Loucy (cell line): Measurements from ENCODE around the gene XPC.

ENCODE experiments used
- H2AFZ ChIP-seq: fragments of 200-600 bp; sonication (generic); 2 replicates; pipeline ENCODE4 v1.6.0; 2016; ENCODE audit warnings: antibody characterized with exemption, mild to moderate bottlenecking, low read length, moderate library complexity
- H3F3A ChIP-seq: fragments of 200-600 bp; 2 replicates; pipeline ENCODE4 v1.6.0; 2016; ENCODE audit warnings: antibody characterized with exemption, low read depth, mild to moderate bottlenecking
- H3K27me3 ChIP-seq: fragments of 200-600 bp; sonication (generic); 2 replicates; pipeline ENCODE4 v1.6.1; 2014; ENCODE audit warnings: low read length, mild to moderate bottlenecking; ENCODE audit not compliant: insufficient read depth, poor library complexity, severe bottlenecking
- H3K36me3 ChIP-seq: fragments of 200-600 bp; sonication (generic); 2 replicates; pipeline ENCODE4 v1.6.1; 2016; ENCODE audit warnings: low read length; ENCODE audit not compliant: insufficient read depth
- H3K4me1 ChIP-seq: fragments of 200-600 bp; sonication (generic); 2 replicates; pipeline ENCODE4 v1.5.1; 2014; ENCODE audit warnings: low read length, mild to moderate bottlenecking; ENCODE audit not compliant: insufficient read depth, poor library complexity, severe bottlenecking
- H3K4me2 ChIP-seq: fragments of 200-600 bp; sonication (generic); 2 replicates; pipeline ENCODE4 v1.6.0; 2014; ENCODE audit warnings: antibody characterized with exemption, low read length, low read depth, mild to moderate bottlenecking; ENCODE audit not compliant: poor library complexity, severe bottlenecking
- H3K4me3 ChIP-seq: fragments of 200-600 bp; sonication (generic); 2 replicates; pipeline ENCODE4 v1.5.1; 2014; ENCODE audit warnings: low read length, mild to moderate bottlenecking, mixed read lengths; ENCODE audit not compliant: poor library complexity, severe bottlenecking
- H3K79me2 ChIP-seq: fragments of 200-600 bp; sonication (generic); 2 replicates; pipeline ENCODE4 v1.6.1; 2014; ENCODE audit warnings: low read length; ENCODE audit not compliant: insufficient read depth
- H3K9ac ChIP-seq: fragments of 200-600 bp; sonication (generic); 2 replicates; pipeline ENCODE4 v1.6.0; 2014; ENCODE audit warnings: mild to moderate bottlenecking, low read depth, low read length, moderate library complexity; ENCODE audit not compliant: poor library complexity, severe bottlenecking
- H3K9me2 ChIP-seq: fragments of 200-600 bp; sonication (generic); replicated peaks from 2 replicates; pipeline ENCODE4 v1.6.1; 2016; ENCODE audit warnings: low read depth, low read length, mixed read lengths
- H3K9me3 ChIP-seq: fragments of 200-600 bp; sonication (generic); 2 replicates; pipeline ENCODE4 v1.6.1; 2014; ENCODE audit warnings: mild to moderate bottlenecking, antibody characterized with exemption, low read length, low read depth; ENCODE audit not compliant: insufficient read depth
- H4K20me1 ChIP-seq: fragments of 200-600 bp; sonication (generic); 2 replicates; pipeline ENCODE4 v1.6.0; 2014; ENCODE audit warnings: antibody characterized with exemption, low read length, mild to moderate bottlenecking; ENCODE audit not compliant: insufficient read depth, poor library complexity, severe bottlenecking
- EZH2phosphoT487 ChIP-seq: fragments of 200-600 bp; IDR thresholded peaks from 2 replicates; pipeline ENCODE4 v1.6.1; 2018; ENCODE audit warnings: antibody characterized with exemption, mild to moderate bottlenecking, moderate library complexity, borderline replicate concordance
- TF ChIP-seq, protein P1 (sequence below): fragments of 200-600 bp; sonication (generic); conservative IDR thresholded peaks from 2 replicates; pipeline ENCODE4 v1.5.1; 2014; ENCODE audit warnings: mild to moderate bottlenecking, antibody characterized with exemption, low read length

The XPC gene

DNA sequence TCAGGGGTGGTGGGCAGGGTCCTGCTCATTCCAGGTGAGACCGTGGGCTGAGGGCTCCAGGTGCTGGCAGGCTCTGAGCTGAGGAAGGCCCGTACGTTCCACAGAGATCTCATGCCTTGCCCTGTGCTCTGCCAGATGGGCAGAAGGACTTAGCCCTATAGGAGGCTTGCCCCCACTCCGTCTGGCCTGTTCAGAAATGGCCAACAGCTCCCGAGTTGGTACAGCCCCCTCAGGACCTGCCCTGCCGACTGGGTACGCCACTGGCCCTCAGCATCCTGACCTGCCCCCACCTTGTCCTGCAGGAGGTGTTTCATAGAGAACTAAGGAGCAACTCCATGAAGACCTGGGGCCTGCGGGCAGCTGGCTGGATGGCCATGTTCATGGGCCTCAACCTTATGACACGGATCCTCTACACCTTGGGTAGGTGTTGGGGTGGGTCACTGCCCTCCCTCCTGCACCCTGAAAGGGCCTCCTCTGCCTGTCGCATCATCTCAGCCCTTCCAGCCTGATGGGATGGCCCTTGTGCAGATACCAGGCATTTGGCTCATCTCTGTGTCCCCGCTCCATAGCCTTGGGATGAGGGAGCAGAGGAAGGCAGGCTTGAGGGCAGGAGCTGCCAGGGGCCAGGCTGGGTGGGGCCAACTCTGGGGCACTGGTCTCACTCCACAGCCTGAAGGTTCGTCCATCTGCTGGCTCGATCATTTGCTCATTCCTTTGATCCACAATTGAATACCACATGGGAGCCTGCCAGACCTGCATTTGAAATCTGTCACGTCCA is 39.3 kb downstream of the XPC start:
- Histone ChIP-seq H3K4me3 (no peak overlapping the region), H3K9me3 (no peaks in the 10 kb centered on the region), H2AFZ (no peak overlapping the region), H4K20me1 (no peaks in the 10 kb centered on the region), H3K27me3 (no peaks in the 10 kb centered on the region), H3K4me2 (no peak overlapping the region), H3K4me1 (peaks cover 3% of the 10 kb centered on the region), H3K9me2 (no peaks in the 10 kb centered on the region), H3K79me2 (no peaks in the 10 kb centered on the region), H3F3A (no peaks in the 10 kb centered on the region), H3K36me3 (peaks cover 21% of the 10 kb centered on the region; the same call in 1 of the 2 replicates), H3K9ac (no peak overlapping the region)
- TF ChIP-seq, protein P1, sequence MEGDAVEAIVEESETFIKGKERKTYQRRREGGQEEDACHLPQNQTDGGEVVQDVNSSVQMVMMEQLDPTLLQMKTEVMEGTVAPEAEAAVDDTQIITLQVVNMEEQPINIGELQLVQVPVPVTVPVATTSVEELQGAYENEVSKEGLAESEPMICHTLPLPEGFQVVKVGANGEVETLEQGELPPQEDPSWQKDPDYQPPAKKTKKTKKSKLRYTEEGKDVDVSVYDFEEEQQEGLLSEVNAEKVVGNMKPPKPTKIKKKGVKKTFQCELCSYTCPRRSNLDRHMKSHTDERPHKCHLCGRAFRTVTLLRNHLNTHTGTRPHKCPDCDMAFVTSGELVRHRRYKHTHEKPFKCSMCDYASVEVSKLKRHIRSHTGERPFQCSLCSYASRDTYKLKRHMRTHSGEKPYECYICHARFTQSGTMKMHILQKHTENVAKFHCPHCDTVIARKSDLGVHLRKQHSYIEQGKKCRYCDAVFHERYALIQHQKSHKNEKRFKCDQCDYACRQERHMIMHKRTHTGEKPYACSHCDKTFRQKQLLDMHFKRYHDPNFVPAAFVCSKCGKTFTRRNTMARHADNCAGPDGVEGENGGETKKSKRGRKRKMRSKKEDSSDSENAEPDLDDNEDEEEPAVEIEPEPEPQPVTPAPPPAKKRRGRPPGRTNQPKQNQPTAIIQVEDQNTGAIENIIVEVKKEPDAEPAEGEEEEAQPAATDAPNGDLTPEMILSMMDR, result no peak
- no peak for TF ChIP-seq EZH2phosphoT487

DNA sequence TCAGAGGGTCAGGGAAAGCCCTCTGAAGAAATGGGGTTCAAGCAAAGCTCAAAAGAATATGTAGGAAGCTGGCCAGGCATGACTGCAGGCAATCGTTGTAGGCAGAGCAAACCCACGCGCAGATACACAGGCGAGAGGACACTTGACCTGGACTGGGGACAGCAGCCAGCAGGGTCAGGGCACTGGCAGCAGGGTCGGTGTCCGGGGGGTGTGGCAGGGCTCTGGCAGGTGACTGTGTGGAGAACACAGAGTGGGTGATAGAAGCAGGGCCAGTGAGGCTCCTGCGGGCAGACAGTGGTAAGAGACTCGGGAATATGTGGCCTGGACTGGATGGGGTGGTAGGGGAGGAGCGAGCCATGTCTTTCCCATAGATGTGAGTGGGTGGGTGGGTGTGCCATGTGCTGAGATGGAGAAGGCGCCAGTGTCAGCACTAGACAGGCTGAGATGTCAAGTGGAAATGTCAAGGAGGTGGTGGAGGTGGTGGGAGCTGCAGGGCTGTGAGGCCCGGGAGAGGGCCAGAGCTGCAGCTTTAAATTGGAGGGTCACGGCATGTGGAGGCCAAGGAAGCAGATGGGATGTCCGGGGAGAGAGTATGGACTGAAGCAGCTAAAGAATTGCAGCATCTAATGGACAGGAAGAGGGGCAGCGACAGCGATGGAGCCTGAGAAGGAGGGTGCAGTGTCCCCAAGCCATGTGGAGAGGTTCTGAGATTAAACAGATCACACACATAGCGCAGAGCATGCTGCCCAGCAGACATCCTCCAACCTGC is 40.1 kb downstream of the XPC start:
- Histone ChIP-seq H3K36me3 (peaks cover 28% of the 10 kb centered on the region; the same call in 1 of the 2 replicates), H3K4me3 (no peak overlapping the region), H4K20me1 (no peaks in the 10 kb centered on the region), H3F3A (no peaks in the 10 kb centered on the region), H3K4me1 (no peaks in the 10 kb centered on the region), H3K27me3 (no peaks in the 10 kb centered on the region), H3K9ac (no peak overlapping the region), H2AFZ (no peak overlapping the region), H3K4me2 (no peak overlapping the region), H3K9me2 (no peaks in the 10 kb centered on the region), H3K79me2 (no peaks in the 10 kb centered on the region), H3K9me3 (no peaks in the 10 kb centered on the region)
- TF ChIP-seq, protein P1, result no peak
- no peak for TF ChIP-seq EZH2phosphoT487

DNA sequence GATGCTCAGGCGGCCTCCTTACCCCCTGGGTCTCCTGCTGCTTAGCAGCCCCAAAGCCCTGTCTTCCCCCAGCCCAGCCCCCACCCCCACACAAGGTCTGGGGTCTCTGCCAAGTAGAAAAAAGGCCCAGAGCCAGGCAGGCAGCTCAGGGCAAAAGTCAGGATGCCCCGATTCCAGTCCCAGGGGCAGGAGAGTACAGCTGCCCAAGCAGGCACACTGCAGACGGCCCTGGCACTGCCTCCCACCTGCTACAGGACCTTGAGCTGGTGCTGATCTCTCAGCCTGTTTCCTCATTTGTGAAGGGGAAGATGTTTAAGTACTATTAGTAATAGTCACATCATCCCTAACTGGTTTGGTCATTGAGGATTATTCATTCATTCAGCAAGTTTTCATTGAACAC is 41.0 kb downstream of the XPC start:
- peaks cover 36% of the 10 kb centered on the region; the same call in 1 of the 2 replicates for H3K36me3 ChIP-seq
- no peaks in the 10 kb centered on the region for H3K9me3 ChIP-seq
- no peak for TF ChIP-seq EZH2phosphoT487
- TF ChIP-seq, protein P1, result no peak
- H3F3A ChIP-seq, result no peaks in the 10 kb centered on the region
- no peaks in the 10 kb centered on the region for H3K4me1 ChIP-seq
- H3K4me2 ChIP-seq, result no peak overlapping the region
- no peak overlapping the region for H3K9ac ChIP-seq
- H3K9me2 ChIP-seq, result no peaks in the 10 kb centered on the region
- H2AFZ ChIP-seq, result no peak overlapping the region
- no peaks in the 10 kb centered on the region for H4K20me1 ChIP-seq
- no peaks in the 10 kb centered on the region for H3K79me2 ChIP-seq
- no peaks in the 10 kb centered on the region for H3K27me3 ChIP-seq
- H3K4me3 ChIP-seq, result no peak overlapping the region
